Stimulated activated CD8-positive, alpha-beta memory T cell treated with anti-CD3 and anti-CD28 coated beads, Interleukin-15, amount 100 ng/mL, for 24 hours (primary cell): ENCODE measurements around the gene BCAS3.

Experiments
- DNase-seq: peaks from one replicate; pipeline ENCODE4 v3.0.0-alpha.2; 2020; ENCODE audit warnings: low read depth

Gene BCAS3

DNA sequence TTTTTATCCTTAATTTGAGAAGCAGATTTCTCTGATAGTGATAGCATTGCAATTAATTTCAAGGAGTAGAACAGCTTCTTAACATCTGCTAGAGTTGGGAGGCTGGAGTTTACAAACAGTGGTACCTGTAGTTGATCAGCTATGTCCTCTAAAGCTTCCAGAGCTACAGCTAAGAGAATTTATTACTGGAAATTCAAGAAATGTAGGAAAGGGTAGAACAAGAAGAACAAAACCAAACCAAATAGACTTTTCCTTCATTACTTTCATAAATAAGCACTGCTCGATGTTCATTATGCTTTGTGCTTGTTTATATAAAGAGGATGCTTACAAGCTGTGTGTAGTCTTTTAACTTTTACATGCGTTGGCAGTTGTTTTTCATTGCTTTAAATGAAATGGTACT lies 388.4 kb downstream of the BCAS3 start:
- no peak for DNase-seq

- no peak for DNase-seq
Measured at GRCh38 chr17:61070649-61071048, 393.0 kb downstream of the BCAS3 start.

DNA sequence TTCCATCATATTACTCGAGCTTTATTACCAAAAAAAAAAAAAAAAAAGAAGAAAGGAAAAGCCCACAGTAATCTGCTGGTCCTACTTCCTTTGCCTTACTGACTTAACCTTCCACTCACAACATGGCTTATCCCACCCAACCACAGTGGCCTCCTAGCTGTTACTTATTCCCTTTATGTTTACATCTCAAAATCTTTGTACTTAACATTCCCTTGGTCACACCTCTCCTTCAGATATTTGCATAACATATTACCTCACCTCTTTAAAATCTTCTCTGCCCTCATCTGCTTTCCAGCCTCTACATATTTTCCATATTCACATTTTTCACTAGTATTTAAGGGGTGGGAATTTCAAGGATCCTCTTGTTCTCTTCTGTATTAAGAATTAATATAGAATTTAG lies 395.0 kb downstream of the BCAS3 start:
- no peak for DNase-seq

GRCh38 chr17:61073131-61073530 lies 395.5 kb downstream of the BCAS3 start:
- DNase-seq = no peak

GRCh38 chr17:61073799-61074513 lies 396.3 kb downstream of the BCAS3 start:
- DNase-seq = no peak

GRCh38 chr17:61075988-61076387 lies 398.3 kb downstream of the BCAS3 start:
- DNase-seq = no peak

- DNase-seq = no peak
Measured at GRCh38 chr17:61076621-61077031, 399.0 kb downstream of the BCAS3 start.

GRCh38 chr17:61081959-61082358 lies 404.3 kb downstream of the BCAS3 start:
- no peak for DNase-seq

- no peak for DNase-seq
Measured at GRCh38 chr17:61084260-61084659, 406.6 kb downstream of the BCAS3 start.

DNA sequence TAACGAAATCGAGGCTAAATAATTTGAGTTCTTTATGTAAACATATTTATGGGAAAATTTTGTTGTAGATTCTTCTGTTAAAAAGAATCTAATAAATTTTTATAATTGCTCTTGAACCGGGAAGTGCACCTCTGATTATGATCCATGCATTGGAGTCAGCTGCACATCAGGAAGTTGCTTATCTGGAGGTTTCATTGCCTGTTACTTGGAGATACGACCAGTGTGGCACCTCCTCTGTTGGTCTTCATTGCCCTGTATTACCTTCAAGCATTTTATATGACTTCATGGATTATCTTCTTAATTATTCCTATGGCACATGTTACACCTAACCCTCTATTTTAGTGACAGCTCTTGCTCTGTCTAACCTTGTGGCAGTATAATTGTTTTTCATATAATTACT lies 409.4 kb downstream of the BCAS3 start:
- DNase-seq = no peak

GRCh38 chr17:61088556-61088955 lies 410.9 kb downstream of the BCAS3 start:
- no peak for DNase-seq

DNA sequence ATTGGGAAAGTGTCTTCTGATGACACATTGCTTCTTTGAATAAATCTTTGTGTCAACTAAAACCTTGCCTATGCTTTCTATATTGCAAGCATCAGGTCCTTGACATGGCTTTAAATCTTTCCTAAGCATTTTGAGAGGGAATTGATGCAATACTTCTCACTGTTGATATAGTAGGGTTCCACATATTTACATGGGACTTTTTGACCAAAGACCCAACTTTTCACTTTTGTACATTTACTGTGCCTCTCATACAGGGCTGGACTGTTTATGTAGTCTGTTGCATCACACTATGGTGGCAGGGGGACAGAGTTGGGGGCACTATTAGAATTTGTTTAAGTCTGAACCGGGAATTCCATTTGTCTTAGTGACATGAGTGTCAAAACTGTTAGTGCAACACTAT lies 413.4 kb downstream of the BCAS3 start:
- no peak for DNase-seq

GRCh38 chr17:61097781-61098180 lies 420.1 kb downstream of the BCAS3 start:
- DNase-seq = no peak

DNA sequence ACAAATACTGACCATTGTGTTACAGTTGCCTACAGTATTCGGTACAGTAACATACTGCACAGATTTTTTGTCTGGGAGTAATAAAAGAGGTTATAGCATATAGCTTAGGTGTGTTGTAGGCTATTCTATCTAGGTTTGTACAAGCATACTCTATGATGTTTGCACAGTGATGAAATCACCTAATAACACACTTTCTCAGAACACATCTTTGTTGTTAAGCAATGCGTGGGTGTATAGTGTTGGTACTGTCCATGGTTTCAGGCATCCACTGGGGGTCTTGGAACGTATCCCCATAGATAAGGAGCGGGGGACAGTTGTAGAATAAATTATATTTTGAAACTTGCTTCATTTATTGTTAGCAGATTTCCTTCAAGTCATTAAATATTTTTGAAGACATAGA lies 428.7 kb downstream of the BCAS3 start:
- DNase-seq = no peak

GRCh38 chr17:61116577-61116976 lies 438.9 kb downstream of the BCAS3 start:
- DNase-seq = no peak

- no peak for DNase-seq
Measured at GRCh38 chr17:61117983-61118382, 440.3 kb downstream of the BCAS3 start.

DNA sequence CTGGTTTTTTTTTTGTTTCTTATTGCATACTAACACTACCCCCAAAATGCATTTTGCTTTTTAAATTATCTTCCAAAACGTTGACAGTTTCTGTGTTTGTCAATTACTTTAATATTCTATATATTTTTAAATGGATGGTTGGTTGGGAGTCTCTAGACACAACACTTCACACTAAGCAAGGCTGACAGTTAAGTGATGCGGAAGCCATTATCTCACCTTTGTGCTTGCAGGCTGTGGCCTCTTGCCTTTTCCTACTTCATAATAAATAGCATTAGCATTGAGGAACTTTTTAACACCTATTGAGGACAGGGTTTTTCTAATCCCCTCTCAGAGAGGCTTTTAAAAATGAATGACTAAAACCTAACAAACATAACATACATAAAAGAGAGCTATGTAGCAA lies 441.2 kb downstream of the BCAS3 start:
- DNase-seq = no peak

- no peak for DNase-seq
Measured at GRCh38 chr17:61122326-61122913, 444.8 kb downstream of the BCAS3 start.

DNA sequence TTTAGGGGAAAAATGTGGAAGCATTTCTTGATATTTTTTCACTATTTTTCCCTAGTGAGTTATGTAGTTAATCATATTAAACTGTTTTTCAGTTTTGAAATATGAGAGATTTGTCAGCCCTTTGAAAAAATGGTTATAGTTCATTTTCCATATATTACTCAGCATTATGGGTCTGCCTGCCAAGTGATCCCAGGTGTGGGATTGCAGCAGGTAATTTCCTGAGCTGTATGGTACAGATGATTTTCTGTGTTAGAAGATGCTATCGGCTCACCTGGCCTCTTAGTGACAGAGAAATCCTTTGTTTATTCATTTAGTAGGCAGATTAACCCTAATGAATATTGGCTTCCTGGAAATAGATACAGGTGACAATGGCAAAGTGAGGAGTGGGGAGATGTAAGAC lies 446.9 kb downstream of the BCAS3 start:
- DNase-seq = no peak

DNA sequence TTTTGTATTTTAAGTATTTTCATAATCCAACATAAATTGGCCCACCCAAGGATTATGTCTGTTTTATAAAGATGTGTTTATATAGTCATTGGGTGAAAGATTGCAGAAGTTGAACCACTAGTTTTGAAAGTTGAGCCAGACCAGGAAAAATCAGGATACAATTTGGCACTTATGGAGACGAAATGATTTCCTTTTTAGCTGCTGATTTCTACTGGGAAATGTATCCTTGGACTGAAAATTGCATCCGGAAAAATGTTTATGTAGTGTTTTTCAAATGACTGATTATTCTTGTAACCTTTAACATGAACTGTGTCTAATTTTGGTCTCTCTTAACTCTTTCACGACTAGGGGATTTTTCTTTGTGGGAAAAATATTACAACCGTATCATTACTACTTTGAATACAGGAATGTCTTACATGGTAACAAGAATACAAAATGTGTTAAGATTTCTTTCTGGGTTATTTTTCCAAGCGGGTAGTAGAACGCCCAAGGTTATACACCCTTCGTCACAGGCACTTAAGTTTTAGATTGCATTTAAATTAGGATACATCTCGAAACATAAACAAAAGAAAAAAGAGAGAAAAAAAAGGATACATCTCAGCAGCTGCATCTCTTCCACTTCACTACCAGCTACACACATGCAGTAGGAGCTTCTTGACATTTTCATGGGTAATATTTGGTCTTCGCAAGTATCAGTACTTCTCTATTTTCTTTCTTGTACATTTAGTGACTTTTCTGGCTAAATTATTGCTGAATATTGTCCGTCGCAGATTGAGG lies 449.0 kb downstream of the BCAS3 start:
- DNase-seq = no peak

GRCh38 chr17:61127960-61128359 lies 450.3 kb downstream of the BCAS3 start:
- no peak for DNase-seq

DNA sequence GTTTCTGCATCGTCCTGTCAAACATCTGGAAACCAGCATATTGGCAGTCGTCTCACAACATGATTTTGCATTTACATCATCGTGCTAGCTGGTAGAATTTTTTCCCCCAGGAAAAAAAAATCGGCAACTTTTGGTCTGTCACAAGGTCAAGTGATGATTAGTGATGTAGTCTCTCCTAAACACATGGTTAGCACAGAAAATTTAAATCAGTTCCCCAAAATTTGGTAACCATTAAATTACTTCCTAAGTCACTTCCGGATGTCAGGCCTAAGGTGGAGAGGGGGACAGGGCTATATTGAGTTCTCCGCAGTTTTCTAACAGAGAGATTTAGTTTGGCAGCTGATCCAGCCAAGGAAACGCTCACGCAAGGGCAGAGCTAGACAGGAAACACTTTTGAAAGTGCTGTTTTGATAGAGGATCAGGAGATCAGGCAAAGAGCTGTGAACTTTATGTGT lies 451.0 kb downstream of the BCAS3 start:
- DNase-seq = no peak
